DOHH2 (cell line): ENCODE measurements around the gene EFCAB7.

Source experiments
- CTCF ChIP-seq: fragments of 200-600 bp; sonication (generic); IDR thresholded peaks from one replicate; pipeline ENCODE4 v1.5.1; 2014; ENCODE audit warnings: antibody characterized with exemption, mild to moderate bottlenecking, low read depth, low read length; ENCODE audit not compliant: poor library complexity, severe bottlenecking
- EZH2phosphoT487 ChIP-seq: fragments of 200-600 bp; sonication (generic); IDR thresholded peaks from 2 replicates; pipeline ENCODE4 v1.6.1; 2017; ENCODE audit warnings: borderline replicate concordance, mild to moderate bottlenecking, antibody characterized with exemption, low read length, moderate library complexity, mixed read lengths

- TF ChIP-seq CTCF (no peak), EZH2phosphoT487 (no peak)
Observed at GRCh38 chr1:63617450-63617849, 94.1 kb downstream of the EFCAB7 start.
